Left renal pelvis (tissue), 4 donors: ENCODE results near the gene KCNF1. TPM values are rescaled to one million over a fixed set of nuclear protein-coding genes. Genes with fewer than 3 reads are reported as not detected.
"Not testable (repeated sequence)": the region's sequence is repeated elsewhere in the genome, so short reads cannot be mapped to it uniquely, and the experiment has no call there.

Experiments
- DNase-seq, 4 donors: peaks; one replicate each; pipeline ENCODE4 v3.0.0-alpha.2; 2013; ENCODE audit warnings: low read depth in 4 of 4, low spot score in 3 of 4
- polyA plus RNA-seq, 4 donors: library from polyadenylated mRNA; unstranded; fragments of 120-200 nt; gene quantifications; one replicate each; pipeline ENCODE4 v1.2.1, GENCODE V29; 2013; ENCODE audit not compliant: insufficient read length in 4 of 4

KCNF1 gene
- polyA plus RNA-seq, 4 donors = 0.70 to 1.1 (median 0.78) TPM

GRCh38 chr2:10935953-10936942 lies 24.5 kb downstream of the KCNF1 start:
- no peak for DNase-seq

GRCh38 chr2:10939058-10939457 lies 27.3 kb downstream of the KCNF1 start:
- DNase-seq = no peak

DNA sequence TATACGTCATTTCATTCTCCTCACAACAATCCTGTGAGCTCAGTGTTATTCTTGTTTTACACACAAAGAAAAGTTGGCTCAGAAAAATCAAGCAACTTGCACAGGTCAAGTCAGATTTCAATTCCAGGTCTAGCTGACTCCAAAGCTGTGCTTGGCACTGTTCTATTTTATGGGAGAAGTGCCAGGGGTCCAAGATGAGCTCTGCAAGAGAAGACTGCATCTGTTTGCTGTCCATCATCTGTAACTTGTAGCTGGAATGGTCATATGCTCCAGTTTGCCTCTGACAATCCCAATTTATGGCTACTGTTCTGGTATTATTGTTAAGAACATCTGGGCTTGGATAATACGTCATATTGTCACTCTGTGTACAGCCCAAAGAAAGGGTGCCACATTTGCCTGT lies 28.9 kb downstream of the KCNF1 start:
- DNase-seq = no peak

- no peak for DNase-seq
These were observed 29.6 kb downstream of the KCNF1 start for GRCh38 chr2:10941383-10941782.

GRCh38 chr2:10944799-10945198 lies 33.1 kb downstream of the KCNF1 start:
- DNase-seq = no peak

DNA sequence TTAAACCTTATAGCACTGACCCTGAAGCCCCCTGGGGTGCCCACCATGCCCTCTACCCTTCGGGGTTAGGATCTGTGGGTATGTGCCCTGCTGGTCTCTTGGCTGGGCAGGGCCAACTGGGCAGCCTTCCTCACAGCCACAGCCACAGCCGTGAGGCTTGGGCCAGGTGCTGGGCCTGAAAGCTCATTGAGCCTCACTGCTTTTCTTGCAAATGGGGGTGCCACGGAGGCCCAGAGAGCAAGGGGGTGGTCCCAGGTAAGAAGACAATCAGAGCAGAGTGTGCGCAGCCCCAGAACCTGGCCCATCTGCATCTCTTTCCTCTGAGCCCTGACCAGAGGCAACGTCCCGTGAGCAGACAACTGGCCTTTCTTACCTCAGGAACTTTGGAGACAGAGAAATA lies 34.7 kb downstream of the KCNF1 start:
- DNase-seq = no peak

DNA sequence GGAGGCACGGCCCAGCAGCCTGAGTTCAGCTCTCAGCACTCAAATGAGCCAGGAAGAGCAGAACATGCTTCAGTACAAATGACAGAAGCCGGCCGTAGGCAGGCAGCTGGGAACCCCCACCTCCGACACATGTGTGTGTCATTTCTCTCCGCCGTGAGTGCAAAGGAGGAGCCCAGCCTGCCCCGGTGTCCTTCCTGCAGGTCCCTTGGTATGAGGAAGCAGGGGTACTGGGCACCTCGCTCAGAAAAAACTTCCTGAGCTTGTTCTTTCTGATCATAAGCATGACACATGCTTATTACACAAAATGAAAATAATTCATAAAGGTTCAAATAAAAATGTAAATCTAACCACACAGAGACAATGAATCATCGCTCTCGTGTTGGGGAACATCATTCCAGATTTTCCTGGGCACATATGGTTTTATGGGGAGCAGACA lies 35.3 kb downstream of the KCNF1 start:
- DNase-seq = no peak

DNA sequence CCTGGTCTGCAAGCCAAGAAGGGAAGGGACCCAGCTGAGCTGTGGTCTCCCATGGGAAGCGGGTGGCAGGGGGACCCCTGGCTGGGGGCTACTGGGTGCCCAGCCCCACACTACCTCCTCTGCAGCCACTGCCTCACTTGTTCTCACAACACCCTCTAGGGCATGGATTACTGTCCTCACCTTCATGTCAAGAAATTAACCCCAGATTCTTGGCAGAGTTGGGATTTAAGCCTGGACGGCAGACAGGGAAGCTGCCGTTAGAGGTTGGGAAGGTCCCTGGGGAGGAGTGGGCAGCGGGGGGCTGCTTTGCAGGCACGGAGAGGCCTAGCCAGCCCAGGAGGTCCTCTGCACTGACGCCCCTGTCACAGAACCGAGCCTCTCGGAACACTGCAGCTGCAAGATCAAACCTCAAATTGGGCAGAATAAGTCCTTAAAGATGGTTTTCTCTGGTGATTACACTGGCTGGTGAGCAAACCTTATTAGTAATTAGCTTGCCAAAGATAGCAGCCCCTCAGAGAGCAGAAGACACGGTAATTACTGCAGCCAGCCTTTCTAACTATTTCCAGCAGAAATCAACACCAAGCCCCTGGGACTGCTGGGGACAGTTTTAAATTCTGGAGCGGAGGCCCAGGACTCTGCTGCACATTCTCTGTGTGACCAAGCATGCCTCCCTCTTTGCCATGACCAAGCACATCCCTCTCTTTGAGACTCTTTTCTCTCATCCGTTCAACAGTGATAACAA lies 35.9 kb downstream of the KCNF1 start:
- no peak for DNase-seq

DNA sequence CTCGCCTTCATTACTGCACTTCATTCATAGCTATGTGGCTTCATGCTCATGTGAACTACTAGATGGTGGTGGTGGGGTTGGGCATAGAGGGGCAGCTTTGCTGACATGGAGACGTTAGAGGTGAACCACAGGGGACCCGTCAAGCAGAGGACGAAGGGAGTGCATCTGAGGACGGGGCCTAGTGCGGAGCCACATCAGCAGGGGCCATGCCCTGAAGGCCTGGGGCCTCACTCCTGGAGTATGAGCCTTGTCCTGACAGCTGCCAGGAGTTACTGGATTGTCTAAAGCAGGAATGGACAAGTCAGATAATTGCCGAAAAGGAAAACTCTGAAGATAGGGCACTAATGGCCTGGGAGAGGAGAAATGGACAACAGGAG lies 36.4 kb downstream of the KCNF1 start:
- no peak for DNase-seq

- DNase-seq = no peak
These were observed 37.0 kb downstream of the KCNF1 start for GRCh38 chr2:10948606-10949230.

DNA sequence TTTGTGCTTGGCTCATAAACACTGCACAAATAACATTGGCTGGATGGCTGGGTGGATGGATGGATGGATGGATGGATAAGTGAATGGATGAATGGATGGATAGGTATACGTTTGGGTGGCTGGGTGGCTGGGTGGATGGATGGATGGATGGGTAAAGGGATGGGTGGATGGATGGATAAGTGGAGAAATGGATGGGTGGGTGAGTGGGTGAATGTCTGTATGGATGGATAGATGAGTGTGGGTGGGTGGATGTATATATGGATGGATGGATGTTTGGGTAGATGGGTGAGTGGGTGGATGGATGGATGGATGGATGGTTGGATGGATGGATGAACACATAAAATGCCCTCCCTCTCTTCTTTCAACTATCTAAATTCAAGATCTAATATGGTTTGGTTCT lies 38.1 kb downstream of the KCNF1 start:
- no peak for DNase-seq

DNA sequence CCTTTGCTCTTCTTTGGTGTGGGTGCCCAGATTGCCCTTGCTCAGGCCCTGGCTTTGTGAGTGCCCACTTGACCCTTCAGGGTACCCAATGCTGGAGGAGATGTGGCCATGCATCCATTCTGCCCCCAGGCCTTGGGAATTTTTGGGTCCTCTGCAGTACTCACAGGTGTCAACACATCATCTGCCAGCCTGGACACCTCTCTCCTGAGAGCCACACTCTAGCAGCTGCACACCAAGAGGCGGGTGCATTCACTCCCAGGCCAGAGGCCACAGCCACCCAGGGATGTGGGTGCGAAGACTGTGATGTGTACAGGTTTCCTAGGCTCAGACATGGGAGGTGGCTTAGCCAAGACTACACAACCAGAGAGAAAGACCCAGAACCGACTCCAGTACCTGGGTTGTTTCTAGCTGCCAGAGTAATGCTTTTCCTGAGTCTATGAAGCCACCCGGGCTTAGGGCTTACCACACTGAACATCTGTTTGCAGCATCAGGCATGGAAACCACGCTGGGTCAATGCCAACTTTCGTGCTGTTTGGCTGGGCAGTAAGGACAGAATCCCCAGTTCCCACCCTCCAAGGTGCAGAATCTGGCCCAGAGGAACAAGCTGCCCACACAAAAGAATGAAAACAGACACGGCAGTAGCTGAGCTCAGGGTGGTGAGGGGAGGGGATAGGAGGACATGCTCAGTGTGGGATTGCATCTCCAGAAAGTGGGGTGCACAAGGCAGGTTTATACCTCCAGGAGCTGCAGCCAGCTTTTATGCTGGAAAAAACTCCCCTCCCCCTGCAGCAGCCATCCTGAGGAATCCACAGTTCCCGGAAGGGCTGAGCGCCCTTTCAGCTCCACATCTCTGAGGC lies 40.1 kb downstream of the KCNF1 start:
- no peak for DNase-seq

GRCh38 chr2:10954416-10954815 lies 42.7 kb downstream of the KCNF1 start:
- no peak for DNase-seq

DNA sequence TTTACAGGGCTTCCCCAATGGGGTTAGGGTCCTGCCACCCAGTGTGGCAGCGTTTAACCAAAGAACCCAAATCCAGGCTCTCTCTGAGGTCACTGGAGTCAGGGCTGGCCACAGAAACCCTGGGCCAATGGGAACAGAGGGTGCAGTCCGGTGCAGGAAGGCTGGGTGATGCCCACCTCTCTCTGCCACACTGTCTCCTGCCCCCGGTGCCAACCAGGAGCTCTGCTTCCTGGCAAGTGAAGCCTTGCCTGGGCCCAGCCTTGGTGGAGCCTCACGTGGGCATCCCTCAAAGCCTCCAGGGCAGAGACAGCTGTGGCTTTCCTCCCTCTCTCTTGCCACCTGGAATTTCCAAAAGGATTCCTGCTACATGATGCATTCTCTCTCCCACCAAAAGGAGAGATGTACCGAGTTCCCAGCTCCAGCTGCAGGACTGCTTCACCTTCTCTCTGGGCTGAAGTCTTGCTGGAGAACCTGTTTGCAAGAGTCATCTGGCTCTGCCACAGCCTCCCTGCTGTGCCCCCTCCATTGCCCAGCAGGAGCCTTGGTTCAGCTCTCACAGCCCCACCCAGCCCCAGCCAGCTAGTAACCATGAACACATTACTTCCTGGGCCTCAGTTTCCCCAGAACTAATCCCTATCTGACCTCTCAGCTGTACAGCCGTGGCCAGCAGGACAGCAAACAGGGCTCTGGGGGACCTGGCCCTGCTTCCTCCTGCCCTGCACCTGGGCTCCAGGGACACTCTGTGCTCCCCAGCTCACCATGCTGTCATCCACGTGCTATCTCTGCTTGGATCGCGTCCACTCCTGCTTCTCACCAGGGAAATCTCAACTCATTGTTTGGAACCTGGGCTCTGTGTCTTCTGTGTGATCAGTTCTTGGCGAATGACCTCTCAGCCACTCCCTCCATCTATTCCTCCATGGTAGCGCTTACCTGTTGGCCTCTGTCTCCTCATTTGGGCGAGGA lies 43.4 kb downstream of the KCNF1 start:
- no peak for DNase-seq

DNA sequence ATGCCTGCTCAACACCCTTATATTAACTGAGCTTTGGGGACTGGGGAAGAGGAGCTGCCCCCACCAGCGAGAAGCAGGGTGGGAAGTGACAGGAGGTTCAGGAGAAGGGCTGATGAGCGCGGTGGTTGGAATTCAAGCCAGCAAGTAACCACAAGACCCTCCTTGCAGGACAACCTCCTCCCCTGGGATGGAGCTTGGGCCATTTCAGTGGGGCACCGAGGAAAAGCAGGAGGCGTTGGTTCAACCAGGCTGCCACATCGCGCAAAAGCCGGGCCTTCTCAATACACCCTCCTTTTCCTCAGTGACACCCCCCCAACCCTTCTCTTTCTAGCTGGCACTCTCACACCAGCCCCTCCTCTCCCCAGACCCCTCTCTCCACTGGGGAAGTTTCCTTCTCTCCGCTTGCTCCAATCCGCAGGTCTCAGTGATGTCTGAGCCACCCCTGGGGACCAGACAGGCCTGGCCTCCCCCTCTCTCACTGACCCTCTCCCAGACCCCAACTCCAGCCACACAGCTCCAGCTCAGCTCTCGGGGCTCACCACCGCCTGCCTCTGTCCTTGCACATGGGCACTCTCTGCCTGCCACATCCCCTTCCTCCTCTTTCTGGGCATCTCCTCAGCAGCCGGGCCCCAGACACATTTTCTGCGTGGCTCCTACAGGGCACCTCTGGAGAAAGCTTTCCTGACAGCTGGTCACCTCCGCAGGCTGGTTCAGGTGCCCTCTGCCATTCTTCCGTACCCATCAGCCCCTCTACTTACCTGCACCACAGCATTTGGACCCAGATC lies 44.5 kb downstream of the KCNF1 start:
- DNase-seq = no peak

GRCh38 chr2:10957391-10957790 lies 45.7 kb downstream of the KCNF1 start:
- DNase-seq = no peak

DNA sequence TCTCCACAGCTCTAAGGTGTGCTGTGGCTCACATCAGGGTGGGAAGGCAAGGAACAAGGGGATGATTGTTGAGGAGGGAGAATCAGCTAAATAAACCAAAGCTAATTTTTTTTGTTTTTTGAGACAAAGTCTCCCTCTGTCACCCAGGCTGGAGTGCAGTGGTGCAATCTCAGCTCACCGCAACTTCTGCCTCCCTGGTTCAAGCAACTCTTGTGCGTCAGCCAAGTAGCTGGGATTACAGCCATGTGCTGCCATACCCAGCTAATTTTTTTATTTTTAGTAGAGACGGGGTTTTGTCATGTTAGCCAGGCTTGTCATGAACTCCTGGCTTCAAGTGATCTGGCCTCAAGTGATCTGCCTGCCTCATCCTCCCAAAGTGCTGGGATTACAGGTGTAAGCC lies 46.7 kb downstream of the KCNF1 start:
- not testable (repeated sequence) for DNase-seq
